CD14-positive monocyte (primary cell): ENCODE measurements around the gene CD44. TPM values are rescaled to one million over a fixed set of nuclear protein-coding genes. Genes with fewer than 3 reads are reported as not detected.

ENCODE experiments used
- DNase-seq, 3 donors: peaks; one replicate each; pipeline ENCODE4 v3.0.0-alpha.2; 2011 to 2022
- H2AFZ ChIP-seq: 2 replicates; pipeline ENCODE4 v1.6.0; 2012; ENCODE audit warnings: mild to moderate bottlenecking, low read depth, low read length, inconsistent platforms; ENCODE audit not compliant: insufficient read depth, poor library complexity, severe bottlenecking
- H3K27ac ChIP-seq, 2 donors: 1 replicate in 1 of 2; 2 replicates in 1 of 2; pipeline ENCODE4 v1.5.1; 2012 to 2013; ENCODE audit warnings: low read length in 2 of 2, control low read depth in 1 of 2, inconsistent platforms in 1 of 2, low read depth in 1 of 2, mild to moderate bottlenecking in 1 of 2
- H3K27me3 ChIP-seq, 2 donors: one replicate each; pipeline versions ENCODE4 v1.6.0 to v1.6.1; 2011 to 2013; ENCODE audit warnings: low read length in 2 of 2; ENCODE audit not compliant: control insufficient read depth in 2 of 2, insufficient read depth in 2 of 2
- H3K36me3 ChIP-seq, 2 donors: replicated peaks in 1 of 2; 1 replicate in 1 of 2; 2 replicates in 1 of 2; pipeline versions ENCODE4 v1.5.1 to v1.6.1; 2012 to 2013; ENCODE audit warnings: low read length in 2 of 2, control low read depth in 1 of 2, inconsistent platforms in 1 of 2, mild to moderate bottlenecking in 1 of 2; ENCODE audit not compliant: insufficient read depth in 2 of 2, control insufficient read depth in 1 of 2
- H3K4me1 ChIP-seq, 2 donors: 1 replicate in 1 of 2; 2 replicates in 1 of 2; pipeline versions ENCODE4 v1.5.1 to v1.6.1; 2012 to 2013; ENCODE audit warnings: low read length in 2 of 2, control low read depth in 1 of 2, inconsistent platforms in 1 of 2, mild to moderate bottlenecking in 1 of 2, moderate library complexity in 1 of 2; ENCODE audit not compliant: insufficient read depth in 2 of 2, control insufficient read depth in 1 of 2
- H3K4me2 ChIP-seq: replicated peaks from 2 replicates; pipeline ENCODE3; 2012; ENCODE audit warnings: low read length, moderate library complexity, mild to moderate bottlenecking; ENCODE audit not compliant: poor library complexity, severe bottlenecking; ENCODE audit errors: extremely low read depth
- H3K4me3 ChIP-seq, 3 experiments: fragments of 200-600 bp in 1 of 3; sonication (generic) in 1 of 3; replicated peaks in 1 of 3; 1 replicate in 2 of 3; 2 replicates in 1 of 3; pipeline ENCODE4 v1.5.1; 2011 to 2013; ENCODE audit warnings: low read length in 3 of 3, mild to moderate bottlenecking in 3 of 3, control low read depth in 2 of 3, low read depth in 2 of 3, inconsistent platforms in 1 of 3, moderate library complexity in 1 of 3
- H3K79me2 ChIP-seq: 2 replicates; pipeline ENCODE4 v1.6.0; 2012; ENCODE audit warnings: mild to moderate bottlenecking, control low read depth, inconsistent platforms, low read length, moderate library complexity; ENCODE audit not compliant: insufficient read depth
- H3K9ac ChIP-seq: 2 replicates; pipeline ENCODE4 v1.6.0; 2017; ENCODE audit warnings: low read length, mild to moderate bottlenecking; ENCODE audit not compliant: insufficient read depth, poor library complexity, severe bottlenecking
- H3K9me3 ChIP-seq, 2 donors: replicated peaks in 1 of 2; 1 replicate in 1 of 2; 2 replicates in 1 of 2; pipeline versions ENCODE4 v1.5.1 to v1.6.1; 2012 to 2013; ENCODE audit warnings: low read length in 2 of 2, control low read depth in 1 of 2; ENCODE audit not compliant: control insufficient read depth in 1 of 2, insufficient read depth in 1 of 2
- H4K20me1 ChIP-seq: 2 replicates; pipeline ENCODE4 v1.6.0; 2012; ENCODE audit warnings: mild to moderate bottlenecking, low read length, control low read depth, moderate library complexity; ENCODE audit not compliant: insufficient read depth
- H3K27ac Mint-ChIP-seq, 7 donors: one replicate each; pipeline ENCODE4 v1.8.0; 2020; ENCODE audit warnings: mild to moderate bottlenecking in 7 of 7, mixed read lengths in 7 of 7, moderate library complexity in 6 of 7, inconsistent platforms in 2 of 7
- H3K27me3 Mint-ChIP-seq, 3 donors: one replicate each; pipeline ENCODE4 v1.8.0; 2021 to 2022; ENCODE audit warnings: low read depth in 3 of 3, mild to moderate bottlenecking in 3 of 3, mixed read lengths in 3 of 3, moderate library complexity in 3 of 3, inconsistent platforms in 1 of 3
- H3K36me3 Mint-ChIP-seq, 2 donors: one replicate each; pipeline ENCODE4 v1.8.0; 2020; ENCODE audit warnings: mixed read lengths in 2 of 2, inconsistent platforms in 1 of 2, mild to moderate bottlenecking in 1 of 2
- H3K4me1 Mint-ChIP-seq: one replicate; pipeline ENCODE4 v1.8.0; 2020; ENCODE audit warnings: mild to moderate bottlenecking, mixed read lengths
- H3K4me3 Mint-ChIP-seq, 2 donors: one replicate each; pipeline ENCODE4 v1.8.0; 2020; ENCODE audit warnings: mild to moderate bottlenecking in 2 of 2, mixed read lengths in 2 of 2, moderate library complexity in 1 of 2
- H3K9me3 Mint-ChIP-seq, 7 donors: one replicate each; pipeline ENCODE4 v1.8.0; 2020 to 2022; ENCODE audit warnings: mixed read lengths in 7 of 7, mild to moderate bottlenecking in 6 of 7, moderate library complexity in 6 of 7, inconsistent platforms in 2 of 7
- WGBS: methylation state at CpG from one replicate; pipeline ENCODE4 v1.1.5; 2013; ENCODE audit warnings: missing lambda C conversion rate; ENCODE audit not compliant: insufficient coverage; 5-methylcytosine and 5-hydroxymethylcytosine counted together
- intact Hi-C, 2 donors: fragments of 100-400 bp; cut with micrococcal nuclease; formaldehyde crosslinking; loops; one replicate each; pipeline versions ENCODE4 v1.15.0 to v1.15.1; 2023
- polyA plus RNA-seq, 3 donors: library from polyadenylated mRNA; depleted of rRNA in 1 of 3; unstranded in 2 of 3; stranded (reverse) in 1 of 3; fragments of 300-500 nt in 2 of 3; fragments of >200 nt in 1 of 3; fragmentation: Illumina TruSeq in 2 of 3; gene quantifications; 1 replicate in 2 of 3; 2 replicates in 1 of 3; pipeline ENCODE4 v1.2.3, GENCODE V29; 2012 to 2021
- TF ChIP-seq, protein P1 (sequence below): fragments of 200-600 bp; IDR thresholded peaks from one replicate; pipeline ENCODE4 v1.8.0; 2022; ENCODE audit warnings: antibody characterized with exemption, mild to moderate bottlenecking

The CD44 gene
- polyA plus RNA-seq, 3 donors: 415 to 866 (median 531) TPM

DNA sequence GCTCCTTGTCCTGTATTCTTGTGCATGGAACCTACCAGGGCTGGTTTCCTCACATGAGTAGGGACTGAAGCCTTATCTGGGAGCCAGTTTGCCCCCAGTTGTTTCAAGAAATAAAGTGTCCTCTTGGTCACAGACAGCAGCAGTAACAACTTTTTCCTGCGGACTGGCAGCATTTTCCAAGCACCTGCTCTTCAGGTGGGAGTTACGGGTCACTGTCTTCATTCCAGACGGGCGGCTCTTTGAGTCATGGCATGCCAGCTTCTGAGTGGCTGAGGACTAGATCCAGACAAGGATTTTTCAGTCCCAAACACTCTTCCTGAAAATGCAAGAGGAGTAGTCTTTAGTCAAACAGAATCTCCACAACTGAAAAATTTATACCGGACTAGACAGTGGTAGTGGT is 2.7 kb upstream of the CD44 start:
- peaks cover 0 to 3% (median 0%) of the 10 kb centered on the region in 3 donors for H3K27me3 Mint-ChIP-seq
- TF ChIP-seq, protein P1, sequence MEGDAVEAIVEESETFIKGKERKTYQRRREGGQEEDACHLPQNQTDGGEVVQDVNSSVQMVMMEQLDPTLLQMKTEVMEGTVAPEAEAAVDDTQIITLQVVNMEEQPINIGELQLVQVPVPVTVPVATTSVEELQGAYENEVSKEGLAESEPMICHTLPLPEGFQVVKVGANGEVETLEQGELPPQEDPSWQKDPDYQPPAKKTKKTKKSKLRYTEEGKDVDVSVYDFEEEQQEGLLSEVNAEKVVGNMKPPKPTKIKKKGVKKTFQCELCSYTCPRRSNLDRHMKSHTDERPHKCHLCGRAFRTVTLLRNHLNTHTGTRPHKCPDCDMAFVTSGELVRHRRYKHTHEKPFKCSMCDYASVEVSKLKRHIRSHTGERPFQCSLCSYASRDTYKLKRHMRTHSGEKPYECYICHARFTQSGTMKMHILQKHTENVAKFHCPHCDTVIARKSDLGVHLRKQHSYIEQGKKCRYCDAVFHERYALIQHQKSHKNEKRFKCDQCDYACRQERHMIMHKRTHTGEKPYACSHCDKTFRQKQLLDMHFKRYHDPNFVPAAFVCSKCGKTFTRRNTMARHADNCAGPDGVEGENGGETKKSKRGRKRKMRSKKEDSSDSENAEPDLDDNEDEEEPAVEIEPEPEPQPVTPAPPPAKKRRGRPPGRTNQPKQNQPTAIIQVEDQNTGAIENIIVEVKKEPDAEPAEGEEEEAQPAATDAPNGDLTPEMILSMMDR: no peak
- H3K9me3 Mint-ChIP-seq: no peaks in the 10 kb centered on the region
- Histone ChIP-seq H3K4me1 (peaks cover 11 to 21% of the 10 kb centered on the region in 2 donors), H2AFZ (no peak overlapping the region), H3K4me2 (no peak overlapping the region), H3K9ac (no peak overlapping the region), H3K27ac (no peak overlapping the region), H4K20me1 (peaks cover 23% of the 10 kb centered on the region), H3K27me3 (no peaks in the 10 kb centered on the region), H3K4me3 (no peak overlapping the region), H3K9me3 (no peaks in the 10 kb centered on the region), H3K79me2 (peaks cover 26% of the 10 kb centered on the region), H3K36me3 (no peaks in the 10 kb centered on the region)
- peak overlapping the region in 1 of 7 donors; percentile 53 for H3K27ac Mint-ChIP-seq
- H3K4me3 Mint-ChIP-seq: no peak overlapping the region
- H3K4me1 Mint-ChIP-seq: peaks cover 21% of the 10 kb centered on the region
- intact Hi-C loops: no loop called here
- H3K36me3 Mint-ChIP-seq: peaks cover 2 to 9% of the 10 kb centered on the region in 2 donors
- no peak for DNase-seq
- WGBS: 100% methylated on average over 2 of the region's 5 CpGs

DNA sequence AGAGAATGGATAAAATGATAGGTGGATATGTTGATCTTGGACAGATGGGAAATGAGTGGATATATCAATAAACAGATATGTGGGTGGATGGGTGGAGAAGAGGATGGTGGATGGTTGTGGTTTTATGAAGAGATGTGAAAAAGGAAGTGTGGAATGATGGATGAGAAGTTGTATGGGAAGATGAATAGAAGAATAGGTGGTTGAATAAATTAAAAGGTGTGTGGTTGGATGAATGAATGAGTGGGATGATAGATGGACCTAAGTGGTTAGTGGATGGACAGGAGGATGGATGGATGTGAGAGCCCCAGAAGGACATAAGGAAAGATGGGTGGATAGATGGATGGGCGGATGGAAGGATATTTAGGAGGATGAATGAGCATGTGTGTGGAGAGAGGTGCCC is 913 bp upstream of the CD44 start:
- peaks cover 43% of the 10 kb centered on the region for H3K79me2 ChIP-seq
- peak overlapping the region in 6 of 7 donors; percentile 97 to 98 (median 98) for H3K27ac Mint-ChIP-seq
- peaks cover 0 to 6% of the 10 kb centered on the region in 2 donors for H3K36me3 ChIP-seq
- TF ChIP-seq, protein P1: no peak
- no peak for DNase-seq
- H3K36me3 Mint-ChIP-seq: peaks cover 15 to 23% of the 10 kb centered on the region in 2 donors
- peaks cover 0 to 3% (median 0%) of the 10 kb centered on the region in 3 donors for H3K27me3 Mint-ChIP-seq
- H3K4me3 Mint-ChIP-seq: peak overlapping the region; percentile 97
- no peaks in the 10 kb centered on the region for H3K27me3 ChIP-seq
- WGBS: 86% methylated on average over 1 of the region's 1 CpG
- no peaks in the 10 kb centered on the region for H3K9me3 ChIP-seq
- H3K4me2 ChIP-seq: peak overlapping the region; percentile 84
- H3K4me1 ChIP-seq: peaks cover 26 to 37% of the 10 kb centered on the region in 2 donors
- peak overlapping the region in 1 of 2 donors; percentile 98 for H3K27ac ChIP-seq
- intact Hi-C loops: no loop called here
- peak overlapping the region; percentile 99 for H3K9ac ChIP-seq
- H2AFZ ChIP-seq: peak overlapping the region; percentile 76
- peaks cover 36% of the 10 kb centered on the region for H3K4me1 Mint-ChIP-seq
- H3K4me3 ChIP-seq: peak overlapping the region in 1 of 3 experiments; percentile 93
- peaks cover 40% of the 10 kb centered on the region for H4K20me1 ChIP-seq
- H3K9me3 Mint-ChIP-seq: peaks cover 0 to 3% (median 0%) of the 10 kb centered on the region in 7 donors
